Measurements from ENCODE around the gene SOCS3. TPM values are rescaled to one million over a fixed set of nuclear protein-coding genes. Genes with fewer than 3 reads are reported as not detected.

Gene SOCS3
- total RNA-seq, 1 donor from 2014 or later: 13.4 TPM

- Histone ChIP-seq H3K4me1 (ENCODE audit: insufficient read depth, low read length) (peaks cover 26% of the 10 kb centered on the region), H3K9ac (ENCODE audit: low read length) (peak overlapping the region; percentile 78), H3K9me3 (ENCODE audit: insufficient read depth, low read depth, low read length) (no peaks in the 10 kb centered on the region), H3K4me3 (ENCODE audit: insufficient read depth, low read depth, low read length) (no peak overlapping the region), H2AFZ (ENCODE audit: low read depth, low read length) (no peak overlapping the region), H3K79me2 (ENCODE audit: insufficient read depth, low read length) (no peaks in the 10 kb centered on the region), H3K36me3 (ENCODE audit: insufficient read depth, low read length) (no peaks in the 10 kb centered on the region), H3K27me3 (ENCODE audit: insufficient read depth, low read length) (no peaks in the 10 kb centered on the region), H3K27ac (ENCODE audit: low read depth, low read length) (peak overlapping the region; percentile 86), H4K20me1 (ENCODE audit: insufficient read depth, low read length) (no peaks in the 10 kb centered on the region), H3K4me2 (ENCODE audit: low read length) (peak overlapping the region; percentile 83)
- peak overlapping the region; percentile 96 for H3K27ac Mint-ChIP-seq (ENCODE audit: unreplicated experiment)
- peaks cover 12% of the 10 kb centered on the region for H3K27me3 Mint-ChIP-seq (ENCODE audit: low read depth, unreplicated experiment)
- FAIRE-seq (no peak), DNase-seq (ENCODE audit: low read depth) (peak; percentile 91)
- no peaks in the 10 kb centered on the region for H3K36me3 Mint-ChIP-seq (ENCODE audit: low read depth, unreplicated experiment)
- TF ChIP-seq CTCF (IDR thresholded peaks at IDR 0.05; ENCODE audit: insufficient read depth, low read depth, low read length) (no peak), EZH2 (IDR thresholded peaks at IDR 0.05; ENCODE audit: insufficient read depth, low read length) (no peak)
- H3K9me3 Mint-ChIP-seq (ENCODE audit: unreplicated experiment): peaks cover 1% of the 10 kb centered on the region
- peaks cover 13% of the 10 kb centered on the region for H3K4me1 Mint-ChIP-seq (ENCODE audit: low read depth, unreplicated experiment)
- H3K4me3 Mint-ChIP-seq (ENCODE audit: unreplicated experiment): peak overlapping the region; percentile 27
Observed at GRCh38 chr17:78343187-78343542, 16.7 kb downstream of the SOCS3 start.

- Histone ChIP-seq H2AFZ (ENCODE audit: low read depth, low read length) (peak overlapping the region; percentile 53), H3K27ac (ENCODE audit: low read depth, low read length) (peak overlapping the region; percentile 86), H3K36me3 (ENCODE audit: insufficient read depth, low read length) (no peaks in the 10 kb centered on the region), H4K20me1 (ENCODE audit: insufficient read depth, low read length) (no peaks in the 10 kb centered on the region), H3K9me3 (ENCODE audit: insufficient read depth, low read depth, low read length) (no peaks in the 10 kb centered on the region), H3K9ac (ENCODE audit: low read length) (peak overlapping the region; percentile 78), H3K79me2 (ENCODE audit: insufficient read depth, low read length) (no peaks in the 10 kb centered on the region), H3K4me1 (ENCODE audit: insufficient read depth, low read length) (peaks cover 28% of the 10 kb centered on the region), H3K4me3 (ENCODE audit: insufficient read depth, low read depth, low read length) (peak overlapping the region; percentile 30), H3K4me2 (ENCODE audit: low read length) (peak overlapping the region; percentile 83), H3K27me3 (ENCODE audit: insufficient read depth, low read length) (no peaks in the 10 kb centered on the region)
- peaks cover 13% of the 10 kb centered on the region for H3K4me1 Mint-ChIP-seq (ENCODE audit: low read depth, unreplicated experiment)
- H3K36me3 Mint-ChIP-seq (ENCODE audit: low read depth, unreplicated experiment): no peaks in the 10 kb centered on the region
- peak overlapping the region; percentile 96 for H3K27ac Mint-ChIP-seq (ENCODE audit: unreplicated experiment)
- peaks cover 1% of the 10 kb centered on the region for H3K9me3 Mint-ChIP-seq (ENCODE audit: unreplicated experiment)
- no peak for TF ChIP-seq CTCF (IDR thresholded peaks at IDR 0.05; ENCODE audit: insufficient read depth, low read depth, low read length)
- no peak for TF ChIP-seq EZH2 (IDR thresholded peaks at IDR 0.05; ENCODE audit: insufficient read depth, low read length)
- H3K4me3 Mint-ChIP-seq (ENCODE audit: unreplicated experiment): peak overlapping the region; percentile 27
- DNase-seq (ENCODE audit: low read depth): peak; percentile 93
- FAIRE-seq: no peak
- peaks cover 10% of the 10 kb centered on the region for H3K27me3 Mint-ChIP-seq (ENCODE audit: low read depth, unreplicated experiment)
Observed at GRCh38 chr17:78342449-78343186, 17.3 kb downstream of the SOCS3 start.

Data from astrocyte (in vitro differentiated cells and primary cell).